CD4-positive, alpha-beta memory T cell (primary cell): ENCODE data around the gene CDKL1. TPM values are rescaled to one million over a fixed set of nuclear protein-coding genes. Genes with fewer than 3 reads are reported as not detected.
A peak's percentile ranks its signal among the peaks of the same experiment; 100 is the strongest.
"Not testable (repeated sequence)": the region's sequence is repeated elsewhere in the genome, so short reads cannot be mapped to it uniquely, and the experiment has no call there.

Experiments
- CTCF ChIA-PET: fragments of 350-600 bp; sonication (Branson Sonifier 250); formaldehyde crosslinking; loops from one replicate; lab custom pipeline; 2021; ENCODE audit warnings: inconsistent platforms; ENCODE audit not compliant: partially characterized antibody; lab: Charles Lee
- POLR2A ChIA-PET: fragments of 350-600 bp; sonication (Branson Sonifier 250); formaldehyde crosslinking; loops from one replicate; lab custom pipeline; 2021; ENCODE audit not compliant: partially characterized antibody; lab: Charles Lee
- DNase-seq, 5 donors: peaks; one replicate each; pipeline versions ENCODE4 v3.0.0 to v3.0.0-alpha.2; 2020 to 2022; ENCODE audit warnings: mixed read lengths in 1 of 5
- H3K27ac ChIP-seq: one replicate; pipeline ENCODE4 v1.7.0; 2013; ENCODE audit warnings: low read depth, low read length
- H3K27me3 ChIP-seq: 2 replicates; pipeline ENCODE4 v1.7.0; 2013; ENCODE audit warnings: mild to moderate bottlenecking, low read length, moderate library complexity; ENCODE audit not compliant: insufficient read depth
- H3K36me3 ChIP-seq: 2 replicates; pipeline ENCODE4 v1.7.0; 2013; ENCODE audit warnings: mild to moderate bottlenecking, low read length, moderate library complexity; ENCODE audit not compliant: insufficient read depth
- H3K4me1 ChIP-seq: 2 replicates; pipeline ENCODE4 v1.7.0; 2013; ENCODE audit warnings: mild to moderate bottlenecking, low read length, moderate library complexity; ENCODE audit not compliant: insufficient read depth
- H3K4me3 ChIP-seq, 2 donors: one replicate each; pipeline ENCODE4 v1.7.0; 2013; ENCODE audit warnings: low read length in 2 of 2, mild to moderate bottlenecking in 1 of 2
- H3K9me3 ChIP-seq, 2 donors: one replicate each; pipeline ENCODE4 v1.7.0; 2013; ENCODE audit warnings: low read length in 2 of 2, control low read depth in 1 of 2; ENCODE audit not compliant: control insufficient read depth in 1 of 2
- H3K27ac Mint-ChIP-seq, 7 donors: one replicate each; pipeline ENCODE4 v1.8.0; 2020 to 2021; ENCODE audit warnings: mixed read lengths in 7 of 7, mild to moderate bottlenecking in 6 of 7, inconsistent platforms in 3 of 7, moderate library complexity in 3 of 7
- H3K27me3 Mint-ChIP-seq, 2 donors: one replicate each; pipeline ENCODE4 v1.8.0; 2020 to 2021; ENCODE audit warnings: mixed read lengths in 2 of 2
- H3K36me3 Mint-ChIP-seq, 2 donors: one replicate each; pipeline ENCODE4 v1.8.0; 2020 to 2021; ENCODE audit warnings: mixed read lengths in 2 of 2, inconsistent platforms in 1 of 2, mild to moderate bottlenecking in 1 of 2
- H3K4me1 Mint-ChIP-seq, 4 donors: one replicate each; pipeline ENCODE4 v1.8.0; 2020 to 2021; ENCODE audit warnings: mixed read lengths in 4 of 4, mild to moderate bottlenecking in 1 of 4
- H3K4me3 Mint-ChIP-seq, 8 donors: one replicate each; pipeline ENCODE4 v1.8.0; 2020 to 2021; ENCODE audit warnings: mixed read lengths in 8 of 8, mild to moderate bottlenecking in 7 of 8, moderate library complexity in 6 of 8, inconsistent platforms in 3 of 8
- H3K9me3 Mint-ChIP-seq, 8 donors: one replicate each; pipeline ENCODE4 v1.8.0; 2020 to 2021; ENCODE audit warnings: mixed read lengths in 8 of 8, mild to moderate bottlenecking in 5 of 8, inconsistent platforms in 3 of 8, moderate library complexity in 1 of 8
- intact Hi-C: fragments of 100-400 bp; cut with micrococcal nuclease; formaldehyde crosslinking; loops from one replicate; pipeline ENCODE4 v1.15.1; 2023
- polyA plus RNA-seq, 2 donors: library from polyadenylated mRNA; unstranded; fragments of 300-500 nt; fragmentation: Illumina TruSeq; gene quantifications; one replicate each; pipeline ENCODE4 v1.2.3, GENCODE V29; 2021
- total RNA-seq, 2 experiments: library from RNA; stranded (reverse); gene quantifications; one replicate each; pipeline ENCODE4 v1.2.3, GENCODE V29; 2021

CDKL1 gene
- total and polyA plus RNA-seq, 4 experiments from 2014 or later, result 1.6 to 12.0 (median 6.4) TPM

GRCh38 chr14:50321009-50321660 is 75.5 kb downstream of the CDKL1 start:
- H3K9me3 Mint-ChIP-seq, result no peaks in the 10 kb centered on the region
- intact Hi-C loops, result loop anchor here (1.0 to 10.0 kb wide), 8 partner anchors 9 to 540 kb away; partner anchors contain the start of genes CDKL1, DMAC2L, L2HGDH and MAP4K5
- H3K4me3 ChIP-seq, result no peak overlapping the region

GRCh38 chr14:50320283-50320682 is 76.4 kb downstream of the CDKL1 start:
- no peak for DNase-seq
- CTCF ChIA-PET, result interaction anchor here (0.8 to 4.6 kb wide), 34 partner anchors 8 to 540 kb away, joined by 3 to 50 read pairs (median 4); partner anchors contain the start of genes CDKL1, DMAC2L, L2HGDH and MAP4K5

More at GRCh38 chr14:50321009-50321660, 75.5 kb downstream of the CDKL1 start:
- H3K27me3 Mint-ChIP-seq, result no peaks in the 10 kb centered on the region
- H3K27ac Mint-ChIP-seq, result no peak overlapping the region
- peaks cover 4 to 20% (median 17%) of the 10 kb centered on the region in 4 donors for H3K4me1 Mint-ChIP-seq
- Histone ChIP-seq H3K4me1 (peaks cover 17% of the 10 kb centered on the region), H3K27me3 (no peaks in the 10 kb centered on the region), H3K9me3 (no peaks in the 10 kb centered on the region), H3K36me3 (peaks cover 4% of the 10 kb centered on the region), H3K27ac (peak overlapping the region; percentile 56)
- H3K36me3 Mint-ChIP-seq, result peaks cover 14 to 21% of the 10 kb centered on the region in 2 donors
- H3K4me3 Mint-ChIP-seq, result no peak overlapping the region
- ChIA-PET CTCF (interaction anchor here (0.7 to 4.6 kb wide), 38 partner anchors 7 to 539 kb away, joined by 3 to 50 read pairs (median 4); partner anchors contain the start of genes CDKL1, DMAC2L, L2HGDH and MAP4K5), POLR2A (interaction anchor here (1.0 to 2.6 kb wide), 7 partner anchors 10 to 687 kb away, joined by 3 to 24 read pairs (median 4); partner anchors contain the start of genes CDKL1, DMAC2L, L2HGDH and MAP4K5)
- DNase-seq, result peak; percentile 80 to 89 (median 84)

GRCh38 chr14:50319721-50320120 is 77.0 kb downstream of the CDKL1 start:
- H3K9me3 Mint-ChIP-seq, result no peaks in the 10 kb centered on the region
- H3K4me3 ChIP-seq, result peak overlapping the region in 1 of 2 donors; percentile 3
- no peak for DNase-seq
- H3K4me1 ChIP-seq, result peaks cover 17% of the 10 kb centered on the region
- no peaks in the 10 kb centered on the region for H3K27me3 ChIP-seq
- H3K4me1 Mint-ChIP-seq, result peaks cover 4 to 25% (median 23%) of the 10 kb centered on the region in 4 donors
- no peaks in the 10 kb centered on the region for H3K27me3 Mint-ChIP-seq
- no peak overlapping the region for H3K4me3 Mint-ChIP-seq
- POLR2A ChIA-PET, result interaction anchor here (2.1 to 2.6 kb wide), 2 partner anchors 8 to 212 kb away, joined by 12 to 24 read pairs; partner anchors contain the start of genes DMAC2L, L2HGDH and MAP4K5
- CTCF ChIA-PET, result interaction anchor here (1.0 to 4.6 kb wide), 12 partner anchors 9 to 457 kb away, joined by 4 to 50 read pairs (median 14); partner anchors contain the start of genes DMAC2L, L2HGDH and MAP4K5
- H3K36me3 ChIP-seq, result peaks cover 4% of the 10 kb centered on the region
- peak overlapping the region in 4 of 7 donors; percentile 23 to 55 (median 48) for H3K27ac Mint-ChIP-seq
- peaks cover 13% of the 10 kb centered on the region in 2 donors for H3K36me3 Mint-ChIP-seq
- no peaks in the 10 kb centered on the region for H3K9me3 ChIP-seq
- intact Hi-C loops, result loop anchor here (2.0 to 10.0 kb wide), 4 partner anchors 43 to 541 kb away; partner anchors contain the start of gene SOS2
- H3K27ac ChIP-seq, result no peak overlapping the region

More at GRCh38 chr14:50320283-50320682, 76.4 kb downstream of the CDKL1 start:
- Histone ChIP-seq H3K4me3 (no peak overlapping the region), H3K27ac (peak overlapping the region; percentile 56), H3K4me1 (peaks cover 17% of the 10 kb centered on the region), H3K9me3 (no peaks in the 10 kb centered on the region), H3K36me3 (peaks cover 4% of the 10 kb centered on the region), H3K27me3 (no peaks in the 10 kb centered on the region)
- POLR2A ChIA-PET, result interaction anchor here (1.1 to 2.6 kb wide), 4 partner anchors 9 to 212 kb away, joined by 3 to 24 read pairs (median 12); partner anchors contain the start of genes DMAC2L, L2HGDH and MAP4K5
- intact Hi-C loops, result loop anchor here (2.0 to 10.0 kb wide), 4 partner anchors 43 to 541 kb away; partner anchors contain the start of gene SOS2
- H3K4me1 Mint-ChIP-seq, result peaks cover 4 to 25% (median 23%) of the 10 kb centered on the region in 4 donors
- no peak overlapping the region for H3K4me3 Mint-ChIP-seq
- no peak overlapping the region for H3K27ac Mint-ChIP-seq
- H3K36me3 Mint-ChIP-seq, result peaks cover 13 to 17% of the 10 kb centered on the region in 2 donors
- H3K9me3 Mint-ChIP-seq, result no peaks in the 10 kb centered on the region
- no peaks in the 10 kb centered on the region for H3K27me3 Mint-ChIP-seq

- ChIA-PET POLR2A (interaction anchor here (2.6 kb wide), 1 partner anchor 8 kb away, joined by 24 read pairs; the partner anchor contains the start of genes DMAC2L and L2HGDH), CTCF (interaction anchor here (3.0 to 4.6 kb wide), 4 partner anchors 9 to 213 kb away, joined by 16 to 33 read pairs (median 30); partner anchors contain the start of gene MAP4K5)
- Histone ChIP-seq H3K4me1 (peaks cover 20% of the 10 kb centered on the region), H3K36me3 (peaks cover 4% of the 10 kb centered on the region), H3K4me3 (peak overlapping the region in 1 of 2 donors; percentile 3), H3K27me3 (no peaks in the 10 kb centered on the region), H3K27ac (no peak overlapping the region), H3K9me3 (no peaks in the 10 kb centered on the region)
- Mint-ChIP-seq H3K9me3 (no peaks in the 10 kb centered on the region), H3K4me3 (no peak overlapping the region), H3K36me3 (peaks cover 9 to 13% of the 10 kb centered on the region in 2 donors), H3K27ac (peak overlapping the region in 4 of 7 donors; percentile 19 to 54 (median 33)), H3K27me3 (no peaks in the 10 kb centered on the region), H3K4me1 (peaks cover 5 to 27% (median 24%) of the 10 kb centered on the region in 4 donors)
- DNase-seq, result no peak
- intact Hi-C loops, result no loop called here
Measured at GRCh38 chr14:50319293-50319692, 77.4 kb downstream of the CDKL1 start.

- Mint-ChIP-seq H3K9me3 (no peaks in the 10 kb centered on the region), H3K27ac (no peak overlapping the region), H3K4me1 (peaks cover 17 to 39% (median 31%) of the 10 kb centered on the region in 4 donors), H3K27me3 (no peaks in the 10 kb centered on the region), H3K36me3 (peaks cover 7% of the 10 kb centered on the region in 2 donors), H3K4me3 (no peak overlapping the region)
- peaks cover 28% of the 10 kb centered on the region for H3K4me1 ChIP-seq
- no peak overlapping the region for H3K27ac ChIP-seq
- H3K9me3 ChIP-seq, result no peaks in the 10 kb centered on the region
- ChIA-PET POLR2A (interaction anchor here (1.1 kb wide), 1 partner anchor 214 kb away, joined by 3 read pairs; the partner anchor contains the start of gene MAP4K5), CTCF (interaction anchor here (0.7 to 4.4 kb wide), 9 partner anchors 10 to 223 kb away, joined by 3 to 33 read pairs (median 4); partner anchors contain the start of gene MAP4K5)
- H3K36me3 ChIP-seq, result no peaks in the 10 kb centered on the region
- H3K27me3 ChIP-seq, result no peaks in the 10 kb centered on the region
- no peak overlapping the region for H3K4me3 ChIP-seq
- DNase-seq, result no peak
- intact Hi-C loops, result no loop called here
Measured at GRCh38 chr14:50318031-50318626, 78.6 kb downstream of the CDKL1 start.

GRCh38 chr14:50314098-50314497 is 82.6 kb downstream of the CDKL1 start:
- H3K9me3 ChIP-seq, H3K27me3 Mint-ChIP-seq, H3K4me3 ChIP-seq, DNase-seq, CTCF ChIA-PET, H3K27me3 ChIP-seq, H3K27ac ChIP-seq, H3K9me3 Mint-ChIP-seq, POLR2A ChIA-PET, H3K36me3 ChIP-seq: not testable (repeated sequence)
- Mint-ChIP-seq H3K4me1 (peaks cover 36 to 53% (median 39%) of the 10 kb centered on the region in 4 donors), H3K36me3 (peaks cover 7 to 11% of the 10 kb centered on the region in 2 donors), H3K27ac (peak overlapping the region in 5 of 7 donors; percentile 53 to 99 (median 81)), H3K4me3 (peak overlapping the region in 4 of 8 donors; percentile 24 to 94 (median 72))
- H3K4me1 ChIP-seq, result peaks cover 32% of the 10 kb centered on the region
- intact Hi-C loops, result loop anchor here (5.0 kb wide), 2 partner anchors 547 to 1548 kb away; partner anchors contain the start of genes GNG2 and KLHDC2
